Activated T-helper 9 cell treated with anti-CD3 and anti-CD28 coated beads, Interleukin-2, amount 50 U/mL, for 16 hours (primary cell): ENCODE data around the gene HNRNPUL1.

Experiments
- DNase-seq: peaks from one replicate; pipeline ENCODE4 v3.0.0-alpha.2; 2020; ENCODE audit warnings: low read depth

The HNRNPUL1 gene

GRCh38 chr19:41309180-41310032 is 45.2 kb downstream of the HNRNPUL1 start:
- DNase-seq, result no peak

- peak; percentile 82 for DNase-seq
Measured at GRCh38 chr19:41310033-41310831, 46.1 kb downstream of the HNRNPUL1 start, which contains the start of gene CCDC97. CCDC97 (plus strand) TSS chr19:41310172; CDS start chr19:41310311, 139 bp downstream.

GRCh38 chr19:41311072-41311471 is 46.9 kb downstream of the HNRNPUL1 start:
- DNase-seq, result no peak

GRCh38 chr19:41311613-41312012 is 47.4 kb downstream of the HNRNPUL1 start:
- DNase-seq, result no peak

- DNase-seq, result no peak
Measured at GRCh38 chr19:41316306-41316920, 52.2 kb downstream of the HNRNPUL1 start.

GRCh38 chr19:41318696-41319499 is 54.7 kb downstream of the HNRNPUL1 start:
- DNase-seq, result no peak

- DNase-seq, result no peak
Measured at GRCh38 chr19:41319500-41320184, 55.5 kb downstream of the HNRNPUL1 start.

- DNase-seq, result no peak
Measured at GRCh38 chr19:41320185-41320518, 56.0 kb downstream of the HNRNPUL1 start.

- DNase-seq, result no peak
Measured at GRCh38 chr19:41320568-41320967, 56.4 kb downstream of the HNRNPUL1 start.

- no peak for DNase-seq
Measured at GRCh38 chr19:41321204-41321599, 57.0 kb downstream of the HNRNPUL1 start.

- DNase-seq, result no peak
Measured at GRCh38 chr19:41321600-41322270, 57.6 kb downstream of the HNRNPUL1 start.

GRCh38 chr19:41322451-41322850 is 58.3 kb downstream of the HNRNPUL1 start:
- no peak for DNase-seq

- DNase-seq, result no peak
Measured at GRCh38 chr19:41323023-41323422, 58.9 kb downstream of the HNRNPUL1 start.

GRCh38 chr19:41323430-41324125 is 59.4 kb downstream of the HNRNPUL1 start:
- DNase-seq, result no peak

GRCh38 chr19:41324231-41324702 is 60.1 kb downstream of the HNRNPUL1 start:
- no peak for DNase-seq

GRCh38 chr19:41324921-41325639 is 60.9 kb downstream of the HNRNPUL1 start:
- no peak for DNase-seq

- no peak for DNase-seq
Measured at GRCh38 chr19:41325640-41325946, 61.4 kb downstream of the HNRNPUL1 start.

GRCh38 chr19:41325947-41326706 is 62.0 kb downstream of the HNRNPUL1 start:
- no peak for DNase-seq
